Iris pigment epithelial cell (primary cell): ENCODE data around the gene RALGAPA2.

Experiments used
- DNase-seq: peaks from one replicate; pipeline ENCODE4 v3.0.0-alpha.2; 2011; ENCODE audit warnings: low read depth

Gene RALGAPA2

DNA sequence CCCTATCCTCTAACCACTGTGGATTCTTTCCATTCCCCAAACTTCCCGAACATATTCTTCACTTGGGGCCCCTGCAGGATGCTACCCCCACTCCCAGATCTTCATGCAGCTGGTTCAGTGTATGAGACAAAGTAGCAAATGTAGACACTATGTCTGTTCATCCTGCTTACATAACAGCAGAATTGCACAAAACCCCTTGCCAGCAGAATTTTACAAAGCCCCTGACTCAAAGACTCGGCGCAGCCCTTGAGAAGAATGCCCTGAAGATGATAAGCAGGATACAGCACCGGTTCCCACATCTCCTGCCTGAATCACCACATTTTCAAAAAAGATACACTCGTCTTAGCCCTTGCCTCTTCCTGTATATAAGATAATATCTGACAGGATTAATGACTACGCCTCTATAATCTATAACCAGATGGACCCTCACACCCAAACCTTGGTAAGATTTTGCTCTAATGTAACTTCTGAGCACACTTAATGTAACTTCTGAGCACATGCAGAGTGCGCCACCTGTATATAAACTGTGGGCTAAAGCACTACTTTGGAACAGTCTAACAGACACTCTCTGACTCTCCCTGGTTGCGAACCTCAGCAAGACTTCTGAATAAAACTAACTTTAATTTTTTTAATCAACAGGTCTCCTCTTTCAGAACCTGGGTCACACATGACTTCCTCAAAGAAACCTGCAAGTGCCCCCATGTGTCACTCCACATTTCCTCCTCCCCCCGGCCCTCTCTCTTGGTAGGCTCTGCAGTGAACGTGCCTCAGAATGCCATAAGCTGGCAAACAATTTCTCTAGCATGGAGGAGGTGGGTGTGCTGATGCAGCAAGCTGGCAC, 28.7 kb downstream of the RALGAPA2 start:
- no peak for DNase-seq

DNA sequence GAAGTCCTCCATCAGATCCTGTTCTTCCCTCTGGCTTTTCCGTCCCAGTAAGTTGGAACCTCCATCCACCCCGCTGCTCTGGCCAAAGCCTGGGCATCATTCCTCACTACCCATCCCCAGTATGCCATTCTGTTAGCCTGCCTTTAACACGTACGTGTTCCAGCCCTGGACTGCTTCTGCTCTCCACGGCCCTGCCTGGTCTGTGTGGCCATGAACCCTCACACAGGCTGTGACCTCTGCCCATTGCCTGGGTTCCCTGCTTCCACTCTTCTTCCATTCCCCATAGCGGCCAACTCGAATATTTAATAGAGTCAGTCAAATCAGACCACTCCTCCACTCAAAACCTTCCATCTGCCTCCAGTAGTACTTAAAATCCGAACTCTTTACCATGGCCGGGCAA, 29.4 kb downstream of the RALGAPA2 start:
- no peak for DNase-seq

GRCh38 chr20:20680991-20681508, 31.4 kb downstream of the RALGAPA2 start:
- DNase-seq: no peak

GRCh38 chr20:20679316-20679715, 33.1 kb downstream of the RALGAPA2 start:
- DNase-seq: no peak

GRCh38 chr20:20677186-20677585, 35.3 kb downstream of the RALGAPA2 start:
- no peak for DNase-seq

- DNase-seq: peak; percentile 22
Measured at GRCh38 chr20:20668639-20669038, 43.8 kb downstream of the RALGAPA2 start.

GRCh38 chr20:20666359-20666758, 46.1 kb downstream of the RALGAPA2 start:
- no peak for DNase-seq

DNA sequence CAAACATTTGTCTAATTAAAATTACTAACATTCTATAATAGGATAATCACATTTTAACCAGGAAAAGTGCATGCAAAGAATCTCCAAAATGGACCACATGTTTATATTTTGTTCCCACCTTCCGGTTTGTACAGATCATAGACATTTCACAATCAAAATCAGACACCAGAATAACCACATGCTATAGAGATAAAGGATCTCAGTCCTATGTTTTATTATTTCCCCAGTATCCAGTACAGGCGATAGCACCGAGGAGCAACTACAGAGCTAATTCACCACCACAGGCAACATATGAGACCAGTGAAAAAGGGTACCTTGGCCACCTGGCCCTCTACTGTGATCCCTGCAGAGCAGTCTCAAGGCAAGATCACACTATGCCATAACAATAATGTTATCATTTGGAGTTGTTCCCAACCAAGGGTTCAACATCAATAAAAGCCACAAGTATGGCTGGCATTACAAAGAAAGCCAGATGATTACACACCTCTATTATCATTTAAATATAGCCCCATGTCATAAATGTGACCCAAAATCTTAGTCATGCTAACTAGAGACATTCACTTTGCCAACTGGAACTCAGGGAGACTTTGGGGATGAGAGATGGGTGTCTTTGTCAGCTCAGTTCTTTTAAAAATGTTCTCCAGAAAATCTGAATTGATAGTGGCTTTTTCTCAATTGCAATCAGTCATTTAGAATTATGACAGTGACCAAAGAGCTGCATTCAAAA, 46.7 kb downstream of the RALGAPA2 start:
- DNase-seq: no peak

- DNase-seq: peak; percentile 9
Measured at GRCh38 chr20:20664795-20665589, 47.5 kb downstream of the RALGAPA2 start.

DNA sequence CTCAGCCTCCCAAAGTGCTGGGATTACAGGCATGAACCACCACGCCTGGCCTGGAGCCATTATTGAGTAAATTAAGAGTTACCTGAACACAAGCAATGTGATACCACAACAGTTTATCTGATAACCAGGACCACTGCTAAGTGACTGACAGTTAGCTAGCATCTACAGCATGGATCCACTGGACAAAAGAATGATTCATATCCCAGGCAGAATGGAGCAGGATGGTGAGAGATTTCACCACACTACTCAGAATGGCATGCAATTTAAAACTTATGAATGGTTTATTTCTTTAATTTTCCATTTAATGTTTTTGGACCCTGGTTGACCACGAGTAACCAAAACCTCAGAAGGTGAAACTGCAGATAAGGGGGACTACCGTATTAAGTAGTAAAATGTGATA, 48.6 kb downstream of the RALGAPA2 start:
- peak; percentile 20 for DNase-seq

DNA sequence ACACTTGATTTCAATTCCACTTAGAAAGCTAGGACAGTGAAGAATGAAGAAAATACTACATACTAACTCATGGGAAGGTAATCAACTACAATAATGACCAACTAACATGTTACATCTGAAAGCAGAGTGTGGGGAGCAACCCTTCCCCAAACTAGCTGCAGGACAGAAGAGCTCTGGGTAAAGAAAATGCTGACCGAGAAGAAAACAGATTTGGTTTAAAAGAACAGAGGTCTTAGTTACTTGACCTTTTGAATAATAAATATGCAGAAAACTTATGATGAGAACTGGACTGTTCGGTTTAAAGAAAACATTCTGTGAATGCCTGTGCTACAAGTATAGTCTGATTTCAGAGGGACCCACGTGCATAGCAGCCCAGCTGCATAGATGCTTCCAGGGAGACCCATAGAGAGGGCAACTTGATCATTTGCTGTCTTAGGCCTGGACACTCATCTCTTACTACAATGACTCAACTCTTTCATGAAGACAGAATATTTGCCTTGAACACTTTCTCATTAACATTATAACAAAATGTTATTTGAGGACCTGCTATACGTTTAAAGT, 53.5 kb downstream of the RALGAPA2 start:
- no peak for DNase-seq

DNA sequence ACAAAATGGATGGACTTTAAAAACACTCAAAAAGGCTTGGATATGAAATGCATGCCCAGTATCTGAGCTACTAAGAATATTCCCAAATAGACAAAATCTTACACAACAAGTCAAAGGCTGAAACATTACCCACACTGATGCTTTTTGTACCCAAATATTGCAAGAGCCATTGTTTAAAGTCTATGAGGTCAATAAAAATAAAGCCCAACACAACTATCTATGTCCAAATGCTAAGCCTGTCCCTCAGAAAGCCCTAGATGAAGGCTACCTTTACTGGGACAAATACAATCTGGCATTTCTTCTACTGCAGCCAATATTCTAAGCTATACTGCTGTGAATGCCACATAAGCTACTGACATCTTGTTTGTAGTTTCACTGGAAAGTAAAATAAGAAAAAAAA, 54.3 kb downstream of the RALGAPA2 start:
- DNase-seq: no peak

GRCh38 chr20:20657092-20657491, 55.4 kb downstream of the RALGAPA2 start:
- DNase-seq: no peak

GRCh38 chr20:20655883-20656282, 56.6 kb downstream of the RALGAPA2 start:
- no peak for DNase-seq

DNA sequence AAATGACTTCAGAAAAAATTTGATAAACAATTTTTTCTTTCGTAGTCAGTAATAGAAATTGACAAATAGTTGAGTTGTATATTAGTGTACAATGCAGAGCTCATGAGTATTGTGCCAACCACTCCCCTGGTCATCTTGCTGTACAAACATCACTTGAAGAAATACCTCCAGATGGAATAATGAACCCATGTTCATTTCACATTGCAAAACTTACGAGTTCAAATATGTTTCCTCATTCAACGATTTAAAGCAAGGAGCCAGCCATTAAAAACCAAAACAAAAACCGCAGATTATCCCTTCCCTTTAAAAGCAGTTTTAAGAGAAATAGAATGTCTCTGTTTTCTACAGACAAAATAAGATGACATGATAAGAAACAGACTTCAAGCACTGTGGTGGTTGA, 62.5 kb downstream of the RALGAPA2 start:
- no peak for DNase-seq

- no peak for DNase-seq
Measured at GRCh38 chr20:20643927-20644326, 68.5 kb downstream of the RALGAPA2 start.

DNA sequence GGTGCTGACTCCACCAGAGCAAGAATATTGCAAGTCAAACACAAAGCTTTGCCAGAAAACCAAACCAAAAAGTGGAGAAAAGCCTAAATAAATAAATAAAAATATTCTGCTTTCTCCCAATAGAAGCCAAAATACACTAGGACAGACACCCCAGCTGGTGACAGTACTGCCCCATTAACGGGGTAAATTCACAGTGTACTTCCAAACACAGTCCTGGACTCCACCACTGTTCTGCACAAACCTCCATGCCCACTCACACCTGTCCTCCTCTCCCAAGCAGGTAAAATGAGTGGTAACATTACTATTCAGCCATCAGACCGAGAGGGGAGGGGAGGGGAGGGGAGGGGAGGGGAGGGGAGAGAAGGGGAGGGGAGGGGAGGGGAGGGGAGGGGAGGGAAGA, 70.7 kb downstream of the RALGAPA2 start:
- DNase-seq: no peak

GRCh38 chr20:20638878-20639277, 73.6 kb downstream of the RALGAPA2 start:
- DNase-seq: no peak

GRCh38 chr20:20637998-20638725, 74.3 kb downstream of the RALGAPA2 start:
- DNase-seq: no peak

- DNase-seq: no peak
Measured at GRCh38 chr20:20635006-20635405, 77.4 kb downstream of the RALGAPA2 start.

GRCh38 chr20:20632644-20633043, 79.8 kb downstream of the RALGAPA2 start:
- DNase-seq: no peak
